PC-9 (cell line): ENCODE measurements around the gene RPL39L.

Experiments
- EZH2 ChIP-seq: fragments of 200-600 bp; sonication (generic); IDR thresholded peaks from 2 replicates; pipeline ENCODE4 v1.8.0; 2017; ENCODE audit warnings: antibody characterized with exemption, low read depth
- TF ChIP-seq, protein P1 (sequence below): fragments of 200-600 bp; sonication (generic); conservative IDR thresholded peaks from 2 replicates; pipeline ENCODE4 v1.6.1; 2017; ENCODE audit warnings: mixed run types, antibody characterized with exemption, mild to moderate bottlenecking, moderate library complexity

DNA sequence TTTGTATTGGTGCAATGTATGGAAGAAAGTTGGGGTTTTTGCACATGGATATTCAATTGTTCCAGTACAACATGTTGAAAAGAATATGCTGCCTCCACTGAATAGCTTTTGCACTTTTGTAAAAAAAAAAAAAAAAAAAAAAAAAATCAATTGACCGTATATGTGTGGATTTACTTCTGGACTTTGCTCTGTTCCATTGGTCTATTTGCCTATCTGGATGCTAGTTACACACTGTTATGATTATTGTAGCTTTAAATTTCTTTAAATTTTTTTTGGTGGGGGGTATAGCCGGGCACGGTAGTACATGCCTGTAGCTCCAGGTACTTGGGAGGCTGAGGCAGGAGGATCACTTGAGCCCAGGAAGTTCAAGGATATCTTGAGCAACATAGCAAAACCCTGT is 52.5 kb downstream of the RPL39L start:
- TF ChIP-seq, protein P1, sequence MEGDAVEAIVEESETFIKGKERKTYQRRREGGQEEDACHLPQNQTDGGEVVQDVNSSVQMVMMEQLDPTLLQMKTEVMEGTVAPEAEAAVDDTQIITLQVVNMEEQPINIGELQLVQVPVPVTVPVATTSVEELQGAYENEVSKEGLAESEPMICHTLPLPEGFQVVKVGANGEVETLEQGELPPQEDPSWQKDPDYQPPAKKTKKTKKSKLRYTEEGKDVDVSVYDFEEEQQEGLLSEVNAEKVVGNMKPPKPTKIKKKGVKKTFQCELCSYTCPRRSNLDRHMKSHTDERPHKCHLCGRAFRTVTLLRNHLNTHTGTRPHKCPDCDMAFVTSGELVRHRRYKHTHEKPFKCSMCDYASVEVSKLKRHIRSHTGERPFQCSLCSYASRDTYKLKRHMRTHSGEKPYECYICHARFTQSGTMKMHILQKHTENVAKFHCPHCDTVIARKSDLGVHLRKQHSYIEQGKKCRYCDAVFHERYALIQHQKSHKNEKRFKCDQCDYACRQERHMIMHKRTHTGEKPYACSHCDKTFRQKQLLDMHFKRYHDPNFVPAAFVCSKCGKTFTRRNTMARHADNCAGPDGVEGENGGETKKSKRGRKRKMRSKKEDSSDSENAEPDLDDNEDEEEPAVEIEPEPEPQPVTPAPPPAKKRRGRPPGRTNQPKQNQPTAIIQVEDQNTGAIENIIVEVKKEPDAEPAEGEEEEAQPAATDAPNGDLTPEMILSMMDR = no peak
- TF ChIP-seq EZH2 = no peak
